Mucosa of stomach (tissue), 1 donor: ENCODE measurements around the gene CDKN2A.

Experiments
- H3K27me3 ChIP-seq: one replicate; pipeline ENCODE4 v1.7.0; 2013; ENCODE audit warnings: mild to moderate bottlenecking, low read length; ENCODE audit not compliant: control insufficient read depth, insufficient read depth
- H3K36me3 ChIP-seq: one replicate; pipeline ENCODE4 v1.7.0; 2013; ENCODE audit warnings: low read length; ENCODE audit not compliant: control insufficient read depth, insufficient read depth
- H3K4me1 ChIP-seq: one replicate; pipeline ENCODE4 v1.7.0; 2013; ENCODE audit warnings: mild to moderate bottlenecking, low read length; ENCODE audit not compliant: control insufficient read depth, insufficient read depth
- H3K4me3 ChIP-seq: one replicate; pipeline ENCODE4 v1.7.0; 2013; ENCODE audit warnings: low read length
- H3K9ac ChIP-seq: one replicate; pipeline ENCODE4 v1.7.0; 2013; ENCODE audit warnings: mild to moderate bottlenecking, low read length, moderate library complexity
- H3K9me3 ChIP-seq: one replicate; pipeline ENCODE4 v1.7.0; 2013; ENCODE audit warnings: mild to moderate bottlenecking, low read length, moderate library complexity; ENCODE audit not compliant: control insufficient read depth
- donor health status: Pancreatic carcinoma.

Gene CDKN2A

GRCh38 chr9:22002038-22002437 is 7.8 kb upstream of the CDKN2A start:
- Histone ChIP-seq H3K9ac (no peak overlapping the region), H3K9me3 (no peaks in the 10 kb centered on the region), H3K4me3 (no peak overlapping the region), H3K36me3 (no peaks in the 10 kb centered on the region), H3K4me1 (peaks cover 8% of the 10 kb centered on the region), H3K27me3 (peaks cover 28% of the 10 kb centered on the region)

GRCh38 chr9:21998026-21998425 is 3.8 kb upstream of the CDKN2A start:
- H3K4me3 ChIP-seq: no peak overlapping the region
- H3K36me3 ChIP-seq: no peaks in the 10 kb centered on the region
- H3K27me3 ChIP-seq: peaks cover 32% of the 10 kb centered on the region
- H3K9me3 ChIP-seq: no peaks in the 10 kb centered on the region
- H3K4me1 ChIP-seq: peaks cover 6% of the 10 kb centered on the region
- no peak overlapping the region for H3K9ac ChIP-seq

- H3K4me3 ChIP-seq: no peak overlapping the region
- peaks cover 33% of the 10 kb centered on the region for H3K27me3 ChIP-seq
- no peaks in the 10 kb centered on the region for H3K36me3 ChIP-seq
- no peaks in the 10 kb centered on the region for H3K9me3 ChIP-seq
- no peak overlapping the region for H3K9ac ChIP-seq
- peaks cover 6% of the 10 kb centered on the region for H3K4me1 ChIP-seq
These were observed 3.3 kb upstream of the CDKN2A start for GRCh38 chr9:21997480-21997879.

- Histone ChIP-seq H3K4me1 (peaks cover 6% of the 10 kb centered on the region), H3K36me3 (no peaks in the 10 kb centered on the region), H3K9ac (no peak overlapping the region), H3K4me3 (no peak overlapping the region), H3K27me3 (peaks cover 33% of the 10 kb centered on the region), H3K9me3 (no peaks in the 10 kb centered on the region)
These were observed 2.7 kb upstream of the CDKN2A start for GRCh38 chr9:21996858-21997257.

- peaks cover 6% of the 10 kb centered on the region for H3K4me1 ChIP-seq
- peaks cover 36% of the 10 kb centered on the region for H3K27me3 ChIP-seq
- H3K9ac ChIP-seq: no peak overlapping the region
- no peaks in the 10 kb centered on the region for H3K36me3 ChIP-seq
- H3K9me3 ChIP-seq: no peaks in the 10 kb centered on the region
- no peak overlapping the region for H3K4me3 ChIP-seq
These were observed 2.2 kb upstream of the CDKN2A start for GRCh38 chr9:21996438-21996837.

GRCh38 chr9:21995666-21996398 is 1.6 kb upstream of the CDKN2A start:
- Histone ChIP-seq H3K4me3 (peak overlapping the region; percentile 50), H3K9me3 (no peaks in the 10 kb centered on the region), H3K9ac (peak overlapping the region; percentile 66), H3K4me1 (peaks cover 6% of the 10 kb centered on the region), H3K27me3 (peaks cover 35% of the 10 kb centered on the region), H3K36me3 (no peaks in the 10 kb centered on the region)

- Histone ChIP-seq H3K36me3 (no peaks in the 10 kb centered on the region), H3K4me1 (peaks cover 6% of the 10 kb centered on the region), H3K9me3 (no peaks in the 10 kb centered on the region), H3K9ac (peak overlapping the region; percentile 66), H3K4me3 (peak overlapping the region; percentile 50), H3K27me3 (peaks cover 41% of the 10 kb centered on the region)
These were observed 944 bp upstream of the CDKN2A start for GRCh38 chr9:21995006-21995665.

- Histone ChIP-seq H3K4me1 (peaks cover 6% of the 10 kb centered on the region), H3K9ac (peak within 1 kb of the TSS; percentile 66), H3K4me3 (peak within 1 kb of the TSS; percentile 50), H3K27me3 (peaks cover 47% of the 10 kb centered on the region), H3K9me3 (no peaks in the 10 kb centered on the region), H3K36me3 (no peaks in the 10 kb centered on the region)
These were observed 389 bp upstream of the CDKN2A start, which contains the start of gene CDKN2B-AS1 for GRCh38 chr9:21994556-21995005. TSS of gene CDKN2B-AS1 (plus strand) at chr9:21994791.

- H3K9ac ChIP-seq: no peak overlapping the region
- peaks cover 57% of the 10 kb centered on the region for H3K27me3 ChIP-seq
- peaks cover 6% of the 10 kb centered on the region for H3K4me1 ChIP-seq
- no peaks in the 10 kb centered on the region for H3K9me3 ChIP-seq
- no peaks in the 10 kb centered on the region for H3K36me3 ChIP-seq
- no peak overlapping the region for H3K4me3 ChIP-seq
These were observed 1.2 kb downstream of the CDKN2A start for GRCh38 chr9:21993007-21993406.

GRCh38 chr9:21991072-21991959 is 2.9 kb downstream of the CDKN2A start:
- no peak overlapping the region for H3K4me3 ChIP-seq
- peaks cover 6% of the 10 kb centered on the region for H3K4me1 ChIP-seq
- H3K27me3 ChIP-seq: peaks cover 59% of the 10 kb centered on the region
- H3K36me3 ChIP-seq: no peaks in the 10 kb centered on the region
- no peak overlapping the region for H3K9ac ChIP-seq
- no peaks in the 10 kb centered on the region for H3K9me3 ChIP-seq

GRCh38 chr9:21989440-21990189 is 4.6 kb downstream of the CDKN2A start:
- Histone ChIP-seq H3K27me3 (peaks cover 57% of the 10 kb centered on the region), H3K4me1 (peaks cover 6% of the 10 kb centered on the region), H3K36me3 (no peaks in the 10 kb centered on the region), H3K4me3 (no peak overlapping the region), H3K9me3 (no peaks in the 10 kb centered on the region), H3K9ac (no peak overlapping the region)
